Ramos (cell line): ENCODE measurements around the gene NDOR1.

ENCODE experiments used
- in situ Hi-C: fragments of 300-500 bp; cut with MboI; formaldehyde crosslinking; loops from one replicate; pipeline ENCODE4 v1.14.3; 2022; ENCODE audit warnings: low sequenced_read_pairs; ENCODE audit not compliant: unreplicated experiment

NDOR1 gene

GRCh38 chr9:137228968-137229896 lies 23.7 kb downstream of the NDOR1 start:
- in situ Hi-C loops, result loop anchor here (5.0 to 25.0 kb wide), 3 partner anchors 107 to 442 kb away; partner anchors contain the start of genes CCDC183, NPDC1 and TMEM141

GRCh38 chr9:137229903-137230704 lies 24.6 kb downstream of the NDOR1 start:
- in situ Hi-C loops, result loop anchor here (5.0 to 25.0 kb wide), 3 partner anchors 108 to 443 kb away; partner anchors contain the start of genes CCDC183, NPDC1 and TMEM141

GRCh38 chr9:137230705-137231371 lies 25.3 kb downstream of the NDOR1 start, which contains the start of gene SLC34A3:
SLC34A3 (plus strand) TSS chr9:137230901; CDS start chr9:137231703, 802 bp downstream.
- in situ Hi-C loops, result loop anchor here (25.0 kb wide), 1 partner anchor 444 kb away; the partner anchor contains the start of genes CCDC183 and TMEM141

- in situ Hi-C loops, result loop anchor here (25.0 kb wide), 1 partner anchor 444 kb away; the partner anchor contains the start of genes CCDC183 and TMEM141
These were observed 26.0 kb downstream of the NDOR1 start for GRCh38 chr9:137231372-137232039.

- in situ Hi-C loops, result loop anchor here (25.0 kb wide), 1 partner anchor 445 kb away; the partner anchor contains the start of genes CCDC183 and TMEM141
These were observed 26.6 kb downstream of the NDOR1 start for GRCh38 chr9:137232101-137232500.

- in situ Hi-C loops, result loop anchor here (25.0 kb wide), 1 partner anchor 445 kb away; the partner anchor contains the start of genes CCDC183 and TMEM141
These were observed 27.0 kb downstream of the NDOR1 start for GRCh38 chr9:137232510-137232909.

- in situ Hi-C loops, result loop anchor here (25.0 kb wide), 1 partner anchor 446 kb away; the partner anchor contains the start of genes CCDC183 and TMEM141
These were observed 27.9 kb downstream of the NDOR1 start for GRCh38 chr9:137233143-137233980.

GRCh38 chr9:137234055-137234697 lies 28.7 kb downstream of the NDOR1 start:
- in situ Hi-C loops, result loop anchor here (25.0 kb wide), 1 partner anchor 447 kb away; the partner anchor contains the start of genes CCDC183 and TMEM141

GRCh38 chr9:137234758-137235423 lies 29.4 kb downstream of the NDOR1 start:
- in situ Hi-C loops, result loop anchor here (25.0 kb wide), 1 partner anchor 448 kb away; the partner anchor contains the start of genes CCDC183 and TMEM141

- in situ Hi-C loops, result loop anchor here (25.0 kb wide), 1 partner anchor 448 kb away; the partner anchor contains the start of genes CCDC183 and TMEM141
These were observed 30.1 kb downstream of the NDOR1 start for GRCh38 chr9:137235424-137236237.

- in situ Hi-C loops, result loop anchor here (25.0 kb wide), 1 partner anchor 449 kb away; the partner anchor contains the start of genes CCDC183 and TMEM141
These were observed 30.9 kb downstream of the NDOR1 start for GRCh38 chr9:137236238-137236935.

- in situ Hi-C loops, result loop anchor here (25.0 kb wide), 1 partner anchor 450 kb away; the partner anchor contains the start of genes CCDC183 and TMEM141
These were observed 31.5 kb downstream of the NDOR1 start for GRCh38 chr9:137236936-137237421.

- in situ Hi-C loops, result loop anchor here (25.0 kb wide), 1 partner anchor 451 kb away; the partner anchor contains the start of genes CCDC183 and TMEM141
These were observed 32.5 kb downstream of the NDOR1 start for GRCh38 chr9:137237759-137238726.
